Measurements from ENCODE around the gene PREP.

DNA sequence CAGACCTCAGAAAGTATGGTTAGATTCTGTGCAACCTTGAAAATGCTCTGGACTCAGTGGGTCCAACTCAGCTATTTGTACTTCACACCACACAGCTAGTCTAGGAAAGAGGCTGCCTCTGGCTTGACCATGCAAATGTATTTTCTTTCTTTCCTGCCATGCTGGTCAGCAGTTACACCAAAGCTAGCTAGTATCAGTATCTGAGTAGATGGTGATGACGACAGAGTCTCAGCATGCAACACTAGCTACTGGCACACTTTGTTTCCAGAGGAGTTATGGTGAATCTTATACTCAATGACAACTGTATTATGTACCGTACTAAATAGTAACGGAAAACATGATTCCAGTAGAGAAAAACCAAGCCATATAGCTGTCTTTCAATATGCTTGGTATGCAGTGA is 126.5 kb downstream of the PREP start:
- no peak for TF ChIP-seq CTCF (IDR thresholded peaks at IDR 0.05; ENCODE audit: poor library complexity)
- TF ChIP-seq EZH2phosphoT487 (IDR thresholded peaks at IDR 0.05; ENCODE audit: low read depth, severe bottlenecking, unreplicated experiment), result no peak
- no peak for TF ChIP-seq EZH2 (IDR thresholded peaks at IDR 0.05; ENCODE audit: borderline replicate concordance)
